Retina (tissue), 1 donor: ENCODE measurements around the gene CABLES2.

Experiments
- DNase-seq: peaks from one replicate; pipeline ENCODE4 v3.0.0-alpha.2; 2016

CABLES2 gene

GRCh38 chr20:62417981-62418708 is 11.1 kb upstream of the CABLES2 start:
- no peak for DNase-seq

DNA sequence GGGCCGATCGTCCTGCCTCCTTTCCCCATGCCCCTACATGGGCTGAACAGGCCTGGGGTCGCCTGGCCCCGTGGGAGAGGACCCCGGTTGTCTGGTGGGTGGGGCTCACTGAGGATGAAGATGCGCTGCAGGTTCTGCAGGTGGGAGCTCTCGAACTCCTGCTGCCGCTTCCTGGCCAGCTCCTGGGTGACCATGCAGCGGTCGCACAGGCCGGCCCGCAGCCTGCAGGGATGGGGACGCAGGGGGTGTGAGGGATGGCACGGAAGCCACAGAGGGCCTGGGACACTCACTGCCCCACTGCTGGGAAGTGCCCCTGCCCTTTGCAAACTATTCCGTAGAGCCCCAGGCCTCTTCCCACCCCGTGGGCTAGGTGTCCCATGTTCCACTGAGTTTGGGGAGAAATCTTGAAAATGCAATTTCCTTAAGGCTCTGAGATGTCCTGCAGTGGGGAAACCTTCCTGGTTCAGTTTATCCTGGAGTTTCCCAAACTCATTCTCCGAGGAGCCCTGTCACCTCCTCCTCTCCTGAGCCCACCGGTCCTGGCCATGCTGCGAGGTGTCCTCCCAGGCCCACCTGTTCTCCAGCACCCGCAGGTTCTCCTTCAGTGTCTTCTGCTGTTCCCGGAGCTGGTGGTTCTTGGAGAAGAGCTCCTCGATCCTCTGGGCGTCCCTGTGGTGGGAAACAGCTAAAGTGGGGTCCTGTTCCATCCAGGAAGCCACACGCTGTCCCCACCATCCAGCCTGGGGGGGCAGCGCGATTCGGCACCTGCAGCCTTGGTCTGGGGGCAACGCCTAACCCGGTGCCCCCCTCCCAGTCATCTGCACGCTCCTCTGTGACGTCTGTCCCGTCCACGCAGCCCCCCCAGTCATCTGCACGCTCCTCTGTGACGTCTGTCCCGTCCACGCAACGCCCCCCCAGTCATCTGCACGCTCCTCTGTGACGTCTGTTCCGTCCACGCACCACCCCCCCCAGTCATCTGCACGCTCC is 9.9 kb upstream of the CABLES2 start:
- DNase-seq: no peak

GRCh38 chr20:62415354-62416111 is 8.4 kb upstream of the CABLES2 start:
- no peak for DNase-seq

GRCh38 chr20:62413896-62414481 is 6.9 kb upstream of the CABLES2 start:
- no peak for DNase-seq

DNA sequence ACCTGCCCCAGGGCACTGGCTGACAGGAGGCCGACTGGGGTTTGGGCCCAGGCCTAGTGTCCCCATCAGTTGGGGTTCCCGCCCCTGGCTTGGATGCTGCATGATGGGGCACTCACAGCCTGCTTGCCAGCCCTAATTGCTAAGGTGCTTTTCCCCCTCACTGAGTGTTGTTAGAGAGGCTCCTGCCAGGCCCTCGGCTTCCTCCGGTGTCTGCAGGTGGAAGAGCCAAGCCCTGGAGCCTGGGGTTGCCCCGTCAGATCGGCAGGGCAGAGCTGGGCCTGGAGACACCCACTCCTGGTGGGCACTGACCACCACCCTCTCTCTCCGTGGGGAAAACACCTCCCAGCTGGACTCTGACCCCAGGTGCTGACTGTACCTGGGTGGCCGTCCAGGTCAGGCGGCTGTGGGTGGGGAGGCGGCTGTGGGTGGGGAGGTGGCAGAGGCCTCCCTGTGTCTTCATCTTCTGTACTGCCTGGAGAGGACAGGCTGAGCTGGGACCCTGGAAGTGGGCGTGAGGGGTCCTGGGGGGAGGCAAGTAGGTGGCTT is 6.0 kb upstream of the CABLES2 start:
- no peak for DNase-seq

DNA sequence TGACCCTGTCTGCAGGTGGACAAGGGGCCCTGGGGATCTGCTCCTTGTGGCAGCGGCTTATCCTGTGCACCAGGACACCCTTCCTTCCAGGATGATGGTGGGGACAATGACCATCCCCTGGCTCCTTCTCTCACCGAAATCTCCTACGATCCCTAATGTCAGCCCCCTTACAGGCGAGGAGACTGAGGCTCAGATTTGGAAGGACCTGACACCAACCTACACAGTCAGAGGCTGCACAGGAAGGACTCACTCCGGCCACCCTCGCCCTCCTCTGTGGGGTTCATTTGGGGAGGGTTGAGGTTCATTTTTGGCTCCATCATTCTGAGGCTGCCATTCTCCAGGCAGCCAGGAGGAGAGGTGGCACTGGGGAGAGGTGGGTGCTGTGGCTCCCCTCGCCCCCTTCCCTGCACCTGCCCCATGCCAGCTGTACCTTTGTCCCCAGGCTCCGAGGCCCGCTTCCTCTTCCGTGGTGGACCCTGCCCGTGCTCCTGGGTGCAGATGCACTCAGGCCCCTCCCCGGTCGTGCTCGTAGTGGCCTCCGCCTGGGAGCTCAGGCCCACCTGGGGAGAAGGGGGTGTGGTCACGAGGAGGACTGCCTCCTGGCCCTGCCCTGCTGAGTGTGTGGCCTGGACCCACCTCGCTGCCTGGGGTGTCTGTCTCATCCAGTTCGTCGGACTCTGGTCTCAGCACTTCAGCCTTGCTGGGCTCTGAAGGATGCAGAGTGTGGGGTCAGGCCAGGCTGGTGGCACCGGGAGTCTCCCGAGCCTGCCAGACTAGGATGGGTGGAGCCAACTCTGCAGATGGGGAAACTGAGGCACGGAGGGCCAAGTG is 5.3 kb upstream of the CABLES2 start:
- DNase-seq: no peak

DNA sequence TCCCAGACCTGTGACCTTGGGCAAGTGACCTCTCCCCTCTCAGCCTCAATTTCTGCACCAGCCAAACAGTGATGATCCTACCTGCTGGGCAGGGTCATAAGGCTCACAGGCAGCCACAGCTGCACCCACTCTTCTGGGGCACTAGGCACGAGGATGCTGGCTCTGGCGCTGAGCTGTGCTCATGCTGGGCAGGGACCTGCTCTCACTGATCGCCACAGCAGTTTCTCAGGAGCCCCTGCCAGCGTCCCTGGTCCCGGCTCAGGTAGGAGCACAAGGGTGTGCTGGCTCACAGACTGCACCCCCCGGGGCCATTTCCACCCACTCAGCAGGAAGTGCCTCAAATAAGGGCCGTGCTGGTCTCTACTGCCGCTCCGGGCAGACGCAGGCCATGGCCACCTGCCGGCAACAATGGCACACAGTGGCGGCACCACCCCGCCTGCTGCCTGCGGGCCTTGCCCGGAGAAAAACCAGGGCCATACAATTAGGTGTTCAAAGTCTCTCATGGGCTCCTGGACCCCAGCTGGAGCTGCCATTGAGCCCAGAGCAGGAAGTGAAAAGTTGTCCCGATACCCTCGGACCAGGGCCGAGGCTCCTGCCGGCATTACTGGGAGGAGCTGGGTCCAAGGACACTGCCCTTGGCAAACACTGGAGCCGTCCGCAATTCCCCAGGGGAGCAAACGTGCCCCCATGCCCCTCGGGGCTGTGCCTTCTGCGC is 4.6 kb upstream of the CABLES2 start:
- DNase-seq: no peak

GRCh38 chr20:62410746-62411478 is 3.8 kb upstream of the CABLES2 start:
- no peak for DNase-seq

- DNase-seq: peak; percentile 85
Measured at GRCh38 chr20:62409931-62410745, 3.1 kb upstream of the CABLES2 start.

DNA sequence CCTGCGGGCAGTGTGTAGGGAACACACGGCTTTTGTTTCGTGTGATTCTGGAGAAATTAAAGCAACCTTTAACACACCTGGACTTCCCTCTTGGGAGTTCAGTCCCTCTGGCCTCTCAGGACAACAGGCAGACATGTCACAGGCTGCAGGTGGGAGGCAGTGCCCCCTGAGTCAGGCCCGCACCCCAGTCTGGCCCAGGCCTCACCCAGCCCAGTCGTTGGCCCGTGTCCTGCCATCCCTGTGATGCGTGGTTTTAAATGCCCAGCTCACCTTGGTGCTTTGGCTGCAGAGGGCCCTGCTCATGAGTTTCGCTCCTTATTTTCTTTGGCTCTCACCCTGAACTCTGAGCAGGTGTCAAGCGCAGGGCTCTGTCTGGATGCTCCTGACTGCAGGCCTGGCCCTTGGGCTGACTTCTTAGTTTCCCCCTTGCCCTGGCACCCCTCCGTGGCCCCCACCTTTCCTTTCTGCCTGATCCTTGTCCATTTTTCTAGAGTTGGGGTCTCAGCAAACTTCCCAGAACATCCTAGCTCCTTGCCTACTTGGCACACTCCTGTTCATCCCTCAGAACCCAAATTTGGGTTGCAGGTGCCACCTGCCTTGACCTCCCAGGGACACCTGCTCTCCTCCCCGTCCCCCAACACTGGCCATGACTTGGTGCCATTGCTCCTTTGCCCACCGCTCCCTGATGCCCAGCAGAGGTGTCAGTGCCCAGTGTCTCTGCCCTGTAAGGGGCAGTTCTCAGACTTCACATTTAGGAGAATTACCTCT is 2.2 kb upstream of the CABLES2 start:
- DNase-seq: no peak

GRCh38 chr20:62408640-62409039 is 1.6 kb upstream of the CABLES2 start:
- DNase-seq: no peak

GRCh38 chr20:62408055-62408454 is 970 bp upstream of the CABLES2 start:
- DNase-seq: no peak

- no peak for DNase-seq
Measured at GRCh38 chr20:62406635-62407176, 379 bp downstream of the CABLES2 start.

- DNase-seq: no peak
Measured at GRCh38 chr20:62405981-62406513, 1.0 kb downstream of the CABLES2 start.

- peak; percentile 60 for DNase-seq
Measured at GRCh38 chr20:62405108-62405980, 1.7 kb downstream of the CABLES2 start.

- no peak for DNase-seq
Measured at GRCh38 chr20:62404761-62405107, 2.4 kb downstream of the CABLES2 start.

- no peak for DNase-seq
Measured at GRCh38 chr20:62404112-62404665, 2.9 kb downstream of the CABLES2 start.
